ENCODE data around the gene PDS5B.

PDS5B gene

DNA sequence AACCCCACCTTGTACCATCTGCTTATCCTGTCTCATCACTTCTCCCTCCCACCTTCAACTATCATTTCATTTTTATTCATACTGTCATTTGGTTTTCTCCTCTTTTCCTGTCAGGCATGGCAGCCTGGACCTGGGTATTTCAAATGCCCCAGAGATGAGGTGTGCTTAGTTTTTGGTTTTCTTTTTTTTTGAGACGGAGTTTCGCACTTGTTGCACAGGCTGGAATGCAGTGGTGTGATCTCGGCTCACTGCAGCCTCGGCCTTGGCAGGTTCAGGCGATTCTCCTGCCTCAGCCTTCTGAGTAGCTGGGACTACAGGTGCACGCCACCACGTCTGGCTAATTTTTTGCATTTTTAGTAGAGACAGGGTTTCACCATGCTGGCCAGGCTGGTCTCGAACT lies 5.8 kb downstream of the PDS5B start:
- DNase-seq, result no peak

DNA sequence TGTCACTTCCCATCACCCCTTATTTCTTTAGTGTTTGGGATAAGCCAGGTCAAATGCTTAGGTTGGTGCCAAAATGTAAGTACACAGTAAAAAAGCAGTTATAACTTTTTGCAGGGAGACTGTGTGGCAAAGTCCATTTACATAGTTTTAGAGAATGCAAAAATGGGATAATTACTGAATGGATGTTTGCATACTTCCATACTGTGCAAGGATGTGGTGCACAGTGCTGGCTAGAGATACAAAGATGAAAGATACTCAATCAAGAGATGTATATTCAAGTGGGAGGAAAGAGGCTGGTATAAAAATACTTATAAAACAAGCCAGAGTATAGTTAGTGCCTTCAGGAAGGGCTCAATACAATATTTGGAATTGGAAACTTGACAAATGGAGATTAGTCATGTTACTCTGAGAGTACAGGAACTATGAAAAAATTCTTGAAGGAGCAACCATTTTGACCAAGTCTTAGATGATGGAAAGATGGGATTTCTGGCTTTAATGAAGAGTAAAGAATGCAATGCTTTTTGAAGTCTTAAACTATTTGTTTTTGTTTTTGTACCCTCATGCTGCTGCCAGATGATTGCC lies 8.0 kb downstream of the PDS5B start:
- DNase-seq, result no peak

DNA sequence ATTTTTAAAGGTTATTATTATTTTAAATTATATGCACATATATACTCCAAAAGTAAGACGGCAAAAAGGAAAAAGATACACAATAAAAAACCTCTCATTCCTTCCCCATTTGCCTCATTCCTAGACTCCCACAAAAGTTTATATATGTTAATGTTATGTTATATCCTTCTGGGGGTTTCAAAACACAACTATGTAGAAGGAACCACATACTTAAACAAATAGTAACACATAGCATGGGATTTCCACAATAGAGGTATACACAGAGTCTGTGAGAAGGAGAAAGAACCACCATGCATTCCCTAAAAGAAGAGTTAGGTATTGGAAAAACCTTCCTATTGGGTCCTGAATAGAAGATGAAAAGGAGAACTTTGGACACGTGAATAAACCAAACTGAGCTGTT lies 9.1 kb downstream of the PDS5B start:
- no peak for DNase-seq

DNA sequence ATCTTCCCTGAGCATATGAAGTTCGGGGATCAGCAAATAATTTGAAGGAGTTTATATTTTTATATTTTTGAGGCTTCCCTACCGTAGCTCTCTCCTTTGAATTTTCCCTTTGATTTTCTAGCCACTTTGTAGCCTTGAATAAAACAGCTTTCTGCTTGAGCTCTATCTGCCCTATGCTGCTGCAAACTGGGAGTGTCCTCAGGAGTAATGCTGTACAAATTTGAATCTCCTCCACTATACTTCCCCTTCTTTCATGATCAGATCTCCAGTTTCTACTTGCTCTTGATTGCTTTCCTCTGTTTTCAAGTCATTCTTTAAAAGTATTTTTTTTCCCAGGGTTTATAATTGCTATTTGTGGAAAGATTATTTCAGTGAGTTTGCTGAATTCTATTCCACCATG lies 14.6 kb downstream of the PDS5B start:
- no peak for DNase-seq

DNA sequence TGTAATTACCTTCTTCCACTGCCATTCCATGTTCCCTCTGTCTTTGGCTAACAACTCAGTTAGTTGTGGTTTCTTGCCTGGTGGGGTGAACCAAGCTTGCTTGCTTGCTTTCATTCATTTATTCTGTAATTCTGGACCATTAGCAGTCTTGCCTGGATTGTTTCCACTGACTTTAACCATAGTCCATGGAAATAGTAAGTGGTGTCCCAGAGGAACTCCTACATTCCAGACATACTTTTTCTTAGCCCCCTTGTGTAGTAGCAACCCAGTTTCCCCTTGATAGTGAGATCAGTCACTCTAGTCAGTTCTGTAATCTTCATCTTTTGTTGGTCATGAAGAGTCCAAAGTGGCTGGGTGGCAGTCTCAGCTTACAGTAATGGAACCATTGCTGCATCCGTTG lies 23.2 kb downstream of the PDS5B start:
- DNase-seq, result no peak

DNA sequence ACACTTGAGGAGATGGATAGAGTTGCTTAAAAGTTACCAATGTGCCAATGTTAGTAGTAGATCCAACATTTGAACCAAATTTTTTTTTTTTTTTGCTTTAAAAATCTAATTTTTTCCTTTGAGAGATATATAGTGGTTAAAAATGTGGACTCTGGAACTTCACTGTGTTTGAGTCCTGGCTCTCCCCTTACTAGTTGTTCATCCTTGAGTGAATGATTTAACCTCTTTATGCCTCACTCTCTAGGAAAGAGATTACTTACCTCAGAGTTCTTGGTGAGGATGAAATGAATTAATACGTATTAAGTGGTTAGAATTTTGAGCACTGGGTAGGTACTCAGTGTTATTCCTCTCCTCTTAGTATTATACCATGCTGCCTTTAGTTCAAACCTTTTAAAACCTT lies 24.3 kb downstream of the PDS5B start:
- no peak for DNase-seq

DNA sequence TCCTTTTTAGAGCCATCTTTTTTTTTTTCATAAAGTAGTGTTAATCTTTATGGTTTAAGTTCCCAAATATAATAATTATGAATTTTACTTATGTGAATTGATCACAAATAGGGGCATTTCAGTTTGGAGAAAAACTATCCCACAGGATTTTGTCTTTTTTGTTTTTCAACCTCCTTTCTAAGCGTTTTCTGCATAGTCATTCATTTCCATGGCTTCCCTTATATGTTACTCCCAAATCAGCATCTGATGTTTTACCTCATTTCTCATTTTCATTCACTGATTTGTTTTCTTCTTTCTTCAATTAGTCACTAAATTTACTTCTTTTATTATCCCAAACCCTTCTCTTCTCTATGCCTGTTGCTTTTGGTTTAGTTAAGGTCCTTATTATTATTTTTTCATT lies 24.7 kb downstream of the PDS5B start:
- no peak for DNase-seq

DNA sequence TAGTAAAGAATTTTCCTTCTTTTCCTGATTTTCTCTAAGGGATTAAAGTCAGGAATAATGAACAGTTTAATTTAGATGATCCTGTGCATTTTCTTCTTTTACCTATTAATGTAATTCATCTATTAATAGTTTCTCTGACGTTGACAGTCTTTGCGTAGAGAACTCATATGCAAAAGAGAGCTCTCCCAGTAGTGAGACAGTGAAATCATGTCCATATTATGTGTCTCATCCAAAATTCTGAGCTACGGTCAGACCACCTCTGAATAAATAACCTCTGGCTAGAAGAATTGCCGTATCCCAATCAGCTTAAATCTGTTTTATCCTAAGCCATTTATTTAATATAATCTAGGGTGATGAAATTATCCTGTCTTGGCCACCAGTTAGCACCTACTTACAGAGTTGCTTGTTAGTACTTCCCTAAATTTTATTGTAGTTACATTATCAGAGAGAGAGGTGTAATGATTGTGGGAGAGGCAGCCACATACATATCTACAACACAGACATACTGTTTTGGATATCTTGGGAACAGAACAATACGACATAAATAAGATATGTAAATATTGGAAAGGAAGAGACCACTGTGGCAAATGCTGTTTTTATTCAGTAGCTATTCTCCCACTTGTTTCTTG lies 30.7 kb downstream of the PDS5B start:
- DNase-seq, result no peak

DNA sequence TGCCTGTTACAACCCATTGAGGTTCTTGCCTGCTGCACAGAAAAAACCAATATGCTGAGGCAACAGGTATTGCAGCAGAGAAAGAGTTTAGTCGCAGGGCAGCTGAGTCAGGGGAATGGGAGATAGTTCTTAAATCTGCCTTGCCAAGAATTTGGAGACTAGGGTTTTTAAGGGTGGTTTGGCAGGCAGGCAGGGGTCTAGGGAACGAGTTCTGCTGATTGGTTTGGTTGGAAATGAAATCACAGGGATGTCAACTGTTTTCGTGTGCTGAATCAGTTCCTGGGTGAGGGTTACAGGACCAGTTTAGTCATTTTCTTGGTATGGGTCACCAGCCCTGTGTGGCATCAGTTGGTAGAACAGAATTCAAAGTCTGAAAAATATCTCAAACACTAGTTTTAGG lies 36.6 kb downstream of the PDS5B start:
- no peak for DNase-seq

DNA sequence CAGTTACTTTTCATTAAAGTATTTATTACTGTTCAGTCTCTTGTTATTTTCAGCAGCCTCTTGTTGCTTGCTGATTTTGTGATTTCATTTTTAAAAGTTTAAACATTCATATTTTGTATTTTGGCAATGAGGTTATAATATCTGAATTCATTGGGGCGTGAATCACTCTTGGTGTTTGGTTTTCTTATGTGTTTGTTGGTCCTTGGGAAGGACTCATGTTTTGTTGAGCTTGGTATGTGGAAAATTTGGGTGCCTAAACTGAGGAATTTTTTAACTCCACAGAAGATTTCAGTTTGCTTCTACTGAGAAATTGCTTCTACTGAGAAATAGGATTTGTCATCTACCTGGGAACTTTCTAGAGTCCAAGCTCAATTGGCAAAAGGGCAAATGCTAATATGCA lies 38.2 kb downstream of the PDS5B start:
- no peak for DNase-seq

DNA sequence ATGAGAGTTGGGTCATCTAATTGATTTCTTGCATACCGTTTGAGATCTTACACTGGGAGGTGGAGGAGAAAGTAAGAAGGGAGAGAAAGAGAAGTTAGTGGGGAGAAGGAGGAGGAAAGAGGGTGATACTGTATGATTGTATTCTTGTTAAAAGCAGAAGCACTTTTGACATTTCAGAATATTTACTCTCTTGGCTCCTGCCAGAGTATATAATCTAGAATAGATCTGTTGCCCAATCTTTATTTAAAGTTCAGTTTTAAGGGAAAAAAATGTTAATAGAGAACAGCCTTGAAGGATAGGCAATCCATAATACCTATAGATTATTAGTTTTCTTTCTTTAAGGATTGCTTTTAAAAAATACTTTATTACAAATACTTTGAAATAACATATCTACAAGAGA lies 41.5 kb downstream of the PDS5B start:
- no peak for DNase-seq

DNA sequence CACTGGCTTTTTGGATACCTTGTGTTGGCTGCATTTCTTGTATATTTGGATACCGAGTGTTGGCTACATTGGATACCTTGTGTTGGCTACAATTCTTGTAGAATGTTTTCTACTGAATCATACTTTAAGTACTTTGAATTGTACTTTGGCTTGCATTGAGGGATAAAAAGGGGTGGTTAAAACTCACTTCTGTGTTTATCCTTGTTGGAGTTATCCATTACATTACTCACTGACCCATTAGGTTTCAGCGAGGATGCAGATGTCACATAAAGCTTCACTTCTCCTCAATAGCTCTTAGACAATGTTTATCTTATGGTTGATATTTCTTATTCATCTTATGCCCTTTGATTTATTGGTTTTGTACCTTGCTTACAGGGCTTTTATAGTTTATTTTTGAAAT lies 43.1 kb downstream of the PDS5B start:
- DNase-seq, result no peak

DNA sequence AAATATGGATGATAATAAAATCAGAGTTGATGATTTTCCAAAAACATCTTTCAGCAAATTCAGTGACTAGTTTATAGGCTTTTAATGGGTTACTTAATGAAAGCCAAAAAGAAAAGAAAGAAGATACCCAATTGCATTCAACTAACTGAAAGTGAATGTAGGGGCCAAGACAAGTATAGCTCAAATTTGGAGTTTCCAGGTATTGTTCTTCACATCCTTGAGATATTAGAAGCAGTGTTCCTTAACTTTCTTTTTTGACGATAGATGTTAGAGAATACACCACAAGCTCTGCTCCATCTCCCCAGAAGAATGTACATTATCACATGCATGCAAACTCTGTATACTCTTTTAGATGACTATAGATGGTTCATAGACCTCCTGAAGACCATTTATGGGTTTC lies 43.6 kb downstream of the PDS5B start:
- no peak for DNase-seq

DNA sequence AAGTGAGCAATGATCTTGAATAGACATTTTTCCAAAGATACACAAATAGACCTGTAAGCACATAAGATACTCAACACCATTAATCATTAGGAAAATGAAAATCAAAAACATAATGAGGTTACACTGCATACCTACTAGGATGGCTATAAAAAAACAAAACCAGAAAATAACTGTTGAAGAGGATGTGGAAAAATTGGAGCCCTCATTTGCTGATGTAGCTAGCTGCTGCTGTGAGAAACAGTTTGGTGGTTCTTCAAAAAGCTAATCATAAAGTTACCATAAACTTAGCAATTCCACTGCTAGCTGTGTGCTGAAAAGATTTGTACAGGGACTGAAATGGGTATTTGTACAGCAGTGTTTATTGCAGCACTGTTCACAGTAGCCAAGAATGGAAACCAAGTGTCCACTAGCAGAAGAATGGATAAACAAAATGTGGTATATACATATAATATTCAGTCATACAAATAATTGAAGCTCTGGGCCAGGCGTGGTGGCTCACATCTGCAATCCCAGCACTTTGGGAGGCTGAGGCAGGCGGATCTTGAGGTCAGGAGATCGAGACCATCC lies 46.2 kb downstream of the PDS5B start:
- no peak for DNase-seq

DNA sequence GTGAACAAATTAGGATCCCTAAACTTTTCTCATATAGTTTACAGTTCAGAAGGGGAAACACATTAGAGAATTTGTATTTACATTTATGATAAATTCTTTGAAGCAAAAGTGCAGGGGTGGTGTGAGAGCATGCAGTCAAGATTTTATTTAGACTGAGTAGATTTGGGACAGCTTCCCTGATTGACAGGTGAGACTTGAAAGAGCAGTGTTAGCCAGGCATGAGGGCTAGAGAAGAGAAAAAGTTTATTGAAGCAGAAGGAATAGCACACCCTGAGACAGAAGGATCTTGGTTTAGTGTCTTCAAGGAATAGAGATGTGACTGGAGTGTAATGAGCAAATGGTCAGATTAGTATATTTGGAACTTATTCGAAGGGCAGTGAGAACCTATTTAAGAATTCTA lies 50.5 kb downstream of the PDS5B start:
- DNase-seq, result no peak

DNA sequence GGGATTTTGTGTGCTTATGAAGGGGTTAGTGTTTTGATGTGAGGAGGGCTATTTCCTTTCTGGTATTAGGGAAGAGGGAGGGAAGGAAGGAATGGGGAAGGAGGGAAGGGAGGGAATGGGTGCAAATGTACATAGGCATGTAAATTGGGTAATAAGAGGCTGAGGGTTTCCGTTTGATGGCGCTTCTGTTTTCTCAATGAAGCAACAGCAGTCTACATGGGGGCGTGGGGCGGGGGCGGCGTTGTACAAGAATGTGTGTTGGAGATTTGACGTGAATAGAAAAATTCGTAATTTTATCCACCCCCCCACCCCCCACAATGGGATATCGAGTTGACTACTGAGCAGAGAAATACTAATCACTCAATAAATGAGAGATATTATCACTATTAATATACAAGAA lies 52.5 kb downstream of the PDS5B start:
- DNase-seq, result no peak

DNA sequence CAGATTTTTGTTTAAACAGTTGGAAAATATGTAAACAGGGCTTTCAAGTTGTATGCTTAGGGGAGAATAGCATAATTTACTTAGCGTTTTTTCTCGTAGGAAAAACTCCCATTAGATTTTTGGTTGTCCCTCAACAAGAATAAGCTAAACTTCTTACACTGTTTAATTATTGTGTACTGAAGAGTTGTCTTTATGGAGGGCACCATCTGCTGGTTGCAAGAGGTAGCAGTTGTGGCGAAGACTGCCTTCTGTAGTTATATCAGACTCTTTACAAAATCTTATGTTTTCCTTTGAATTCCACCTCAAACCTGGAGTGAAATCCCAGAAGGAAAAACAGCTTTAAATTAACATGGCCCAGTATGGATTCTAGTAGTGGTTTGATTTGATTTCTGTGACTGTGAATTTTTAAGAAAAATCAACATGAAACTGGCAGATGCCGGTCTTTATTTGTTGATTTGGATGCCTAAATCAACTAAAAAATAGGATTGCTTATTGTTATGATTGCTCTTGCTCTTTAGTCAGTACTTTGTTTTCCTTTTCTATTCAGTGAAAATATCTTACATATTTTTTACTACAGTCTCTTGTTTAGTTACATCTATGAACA lies 53.4 kb downstream of the PDS5B start:
- no peak for DNase-seq

DNA sequence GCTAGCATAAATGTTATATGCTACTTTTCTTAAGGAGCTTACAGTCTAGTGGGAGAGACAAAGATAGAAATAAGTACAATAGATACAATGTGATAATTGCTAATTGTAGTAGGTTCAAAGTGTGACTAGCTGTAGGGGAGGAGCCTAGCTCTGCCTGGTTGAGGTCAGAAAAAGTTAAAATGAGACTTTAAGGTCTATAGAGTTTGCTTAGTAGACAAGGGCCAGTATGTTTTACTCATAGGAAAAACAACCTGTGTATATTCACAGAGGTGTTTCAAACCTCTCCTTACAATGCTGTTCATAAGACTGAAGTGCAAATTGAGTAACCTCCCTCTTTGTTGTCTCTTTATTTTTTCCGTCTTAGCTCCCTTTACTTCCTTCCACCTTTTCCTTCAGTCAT lies 56.1 kb downstream of the PDS5B start:
- DNase-seq, result no peak

DNA sequence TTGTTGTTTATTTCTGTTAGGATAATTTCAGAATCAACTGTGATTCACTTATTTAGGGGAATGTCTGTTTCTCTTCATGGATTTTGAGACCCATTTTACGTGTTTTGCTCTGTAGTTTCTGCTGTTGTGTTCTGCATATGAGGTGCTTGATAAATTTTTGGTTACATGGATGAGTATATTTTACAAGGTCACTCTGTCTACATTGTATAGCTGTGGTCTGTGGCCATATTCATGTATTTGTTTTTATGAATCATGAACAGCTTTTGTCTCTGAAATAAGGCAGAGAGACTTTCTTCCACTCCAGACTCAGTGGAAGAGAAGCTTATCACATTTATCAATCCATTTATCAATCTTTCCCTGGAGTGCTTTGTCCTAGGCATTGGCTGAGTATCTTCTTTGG lies 56.6 kb downstream of the PDS5B start:
- no peak for DNase-seq

DNA sequence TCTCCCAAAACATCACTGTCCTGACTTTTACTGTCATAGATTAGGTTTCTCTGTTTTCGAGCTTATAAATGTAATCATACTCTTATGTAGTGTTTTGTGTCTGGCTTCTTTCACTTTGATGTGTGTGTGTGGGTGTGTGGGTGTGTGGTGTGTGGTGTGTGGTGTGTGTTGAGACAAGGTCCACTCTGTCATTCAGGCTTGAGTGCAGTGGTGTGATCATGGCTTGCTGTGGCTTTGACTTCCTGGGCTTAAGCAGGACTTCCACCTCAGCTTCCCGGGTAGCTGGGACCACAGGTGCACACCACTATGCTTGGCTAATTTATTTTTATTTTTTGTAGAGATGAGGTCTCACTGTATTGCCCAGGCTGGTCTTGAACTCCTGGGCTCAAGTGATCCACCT lies 59.6 kb downstream of the PDS5B start:
- no peak for DNase-seq

DNA sequence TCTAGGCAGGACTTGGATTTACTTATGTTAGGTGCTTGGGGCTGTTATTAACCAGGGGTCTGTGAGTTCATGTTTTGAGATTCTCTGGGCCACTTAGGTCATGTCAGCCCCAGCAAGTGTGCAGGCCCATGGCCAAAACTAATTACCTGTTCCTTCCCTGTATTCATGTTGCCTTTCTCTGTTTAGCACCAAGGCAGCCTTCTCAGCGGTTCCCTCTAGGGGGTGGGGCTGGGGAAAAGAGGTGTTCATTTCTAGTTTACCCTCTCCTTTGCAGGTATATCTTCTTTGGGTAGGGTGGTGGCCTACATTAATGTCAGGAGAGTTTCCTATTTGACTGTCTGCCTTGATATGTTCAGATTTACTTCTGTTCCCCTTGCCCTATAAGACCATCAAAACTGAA lies 61.7 kb downstream of the PDS5B start:
- DNase-seq, result no peak

DNA sequence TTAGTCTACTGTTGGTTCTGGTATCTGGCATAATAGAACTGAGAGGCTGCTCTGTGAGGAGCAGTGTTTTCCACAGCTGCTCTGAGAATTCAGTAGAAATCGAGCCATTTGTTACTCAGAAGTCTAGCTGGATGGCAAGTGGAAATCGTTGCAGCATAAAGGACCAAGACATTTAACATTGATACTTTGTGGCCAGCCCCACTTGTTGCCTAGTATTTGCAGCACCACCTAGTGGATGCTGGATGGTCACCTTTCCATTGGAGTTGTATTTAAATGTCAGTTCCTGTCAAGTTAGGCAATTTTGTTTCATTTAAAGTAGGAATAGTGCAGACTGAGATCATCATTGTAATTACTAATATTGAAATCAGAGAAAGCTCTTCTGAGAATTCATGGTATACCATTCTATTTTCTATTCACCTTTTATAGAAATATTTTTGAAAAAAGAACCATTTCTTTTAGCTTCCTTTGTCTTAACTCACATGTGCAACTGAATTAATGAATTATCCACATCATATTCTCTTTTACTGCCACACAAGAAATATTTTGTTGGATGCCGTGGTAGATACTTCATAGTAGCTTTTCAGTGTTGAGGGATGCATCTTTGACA lies 64.6 kb downstream of the PDS5B start:
- no peak for DNase-seq

DNA sequence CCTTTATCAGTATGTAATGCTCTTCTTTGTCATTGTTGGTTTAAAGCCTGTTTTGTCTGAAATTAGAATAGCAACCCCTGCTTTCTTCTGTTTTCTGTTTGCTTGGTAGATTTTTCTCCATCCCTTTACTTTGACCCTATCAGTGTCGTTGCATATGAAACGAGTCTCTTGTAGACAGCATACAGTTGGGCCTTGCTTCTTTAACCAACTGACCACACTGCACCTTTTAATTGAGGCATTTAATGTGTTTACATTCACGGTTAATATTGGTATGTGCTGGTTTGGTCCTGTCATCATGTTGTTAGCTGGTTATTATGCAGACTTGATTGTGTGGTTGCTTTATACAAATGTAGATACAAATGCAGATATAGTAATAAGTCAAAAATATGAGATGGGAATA lies 71.1 kb downstream of the PDS5B start:
- no peak for DNase-seq

DNA sequence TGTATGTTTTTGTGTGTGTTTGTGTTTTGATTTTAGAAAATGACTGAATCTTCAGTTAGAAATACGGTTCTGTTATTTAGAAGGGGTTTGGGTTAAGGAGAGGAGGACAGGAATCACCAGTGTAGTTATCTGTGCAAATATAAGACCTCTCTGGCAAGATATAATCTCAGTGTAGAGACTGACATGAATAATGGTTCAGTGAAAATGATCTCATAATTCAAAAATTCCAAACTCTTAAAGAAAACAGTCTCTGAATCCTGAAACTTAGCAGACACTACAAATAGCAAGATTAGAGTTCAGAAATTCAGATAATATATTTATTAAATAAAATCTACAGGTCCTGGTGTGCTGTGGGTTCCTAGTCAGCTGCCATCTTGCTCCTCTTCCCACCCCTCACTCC lies 73.5 kb downstream of the PDS5B start:
- DNase-seq, result no peak
